ENCODE measurements around the gene BMPR1A. TPM values are rescaled to one million over a fixed set of nuclear protein-coding genes. Genes with fewer than 3 reads are reported as not detected.

The BMPR1A gene
- total and polyA plus RNA-seq, 9 of the 15 experiments (the other 6 are each of a cell fraction or from before 2014, with no cell fraction given) = 1.6 to 17.5 (median 9.1) TPM

DNA sequence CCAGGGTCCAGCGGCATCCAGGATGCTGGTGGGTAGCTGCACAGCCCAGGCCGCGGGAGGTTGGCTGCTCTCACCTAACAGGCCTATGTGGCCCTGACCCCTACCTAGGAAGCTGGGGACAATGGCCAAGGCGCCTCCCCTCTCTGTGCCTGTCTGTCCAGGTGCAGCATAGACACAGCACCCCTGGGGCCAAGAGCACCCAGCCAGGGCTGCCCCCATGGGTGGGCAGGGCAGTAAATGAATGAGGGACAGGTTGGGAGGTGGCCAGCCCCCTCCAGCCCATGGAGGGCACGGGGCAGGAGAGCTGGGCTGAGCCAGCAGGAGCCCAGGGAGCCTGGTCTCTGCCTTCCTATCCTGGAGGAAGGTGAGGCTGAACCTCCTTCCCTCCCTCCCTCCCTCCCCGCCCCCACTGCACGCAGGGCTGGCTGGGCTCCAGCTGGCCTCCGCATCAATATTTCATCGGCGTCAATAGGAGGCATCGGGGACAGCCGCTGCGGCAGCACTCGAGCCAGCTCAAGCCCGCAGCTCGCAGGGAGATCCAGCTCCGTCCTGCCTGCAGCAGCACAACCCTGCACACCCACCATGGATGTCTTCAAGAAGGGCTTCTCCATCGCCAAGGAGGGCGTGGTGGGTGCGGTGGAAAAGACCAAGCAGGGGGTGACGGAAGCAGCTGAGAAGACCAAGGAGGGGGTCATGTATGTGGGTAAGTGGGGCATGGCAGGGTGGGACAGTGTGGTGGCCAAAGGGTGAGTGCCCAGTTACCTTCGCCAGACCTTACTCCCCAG is 201.9 kb downstream of the BMPR1A start, which contains the start of gene SNCG:
SNCG (plus strand) TSS at position 484 of the 785 bp plus-strand sequence; CDS start at position 583, 99 bp downstream.
- H3K36me3 ChIP-seq (ENCODE audit: control insufficient read depth, insufficient read depth, low read length) = peaks cover 4% of the 10 kb centered on the region; the same call in 2 of the 3 replicates
- peak; percentile 18 for ATAC-seq
- TF ChIP-seq ZFX (CRISPR knock-in tag; IDR thresholded peaks at IDR 0.05) (peak; percentile 8; the same call in 1 of the 2 replicates), ZEB2 (IDR thresholded peaks at IDR 0.05) (no peak), ZNF79 (CRISPR knock-in tag; IDR thresholded peaks at IDR 0.05; ENCODE audit: low read depth) (no peak), SRSF3 (IDR thresholded peaks at IDR 0.05; ENCODE audit: insufficient read depth, low read length) (no peak), SIX5 (IDR thresholded peaks at IDR 0.05; ENCODE audit: borderline replicate concordance in 1 of 2, insufficient read depth in 1 of 2, low read depth in 1 of 2, low read length in 2 of 2) (no peak), ZNF239 (CRISPR knock-in tag; IDR thresholded peaks at IDR 0.05) (no peak), NFIC (IDR thresholded peaks at IDR 0.05) (peak; percentile 87)
- TF ChIP-seq, protein P1, sequence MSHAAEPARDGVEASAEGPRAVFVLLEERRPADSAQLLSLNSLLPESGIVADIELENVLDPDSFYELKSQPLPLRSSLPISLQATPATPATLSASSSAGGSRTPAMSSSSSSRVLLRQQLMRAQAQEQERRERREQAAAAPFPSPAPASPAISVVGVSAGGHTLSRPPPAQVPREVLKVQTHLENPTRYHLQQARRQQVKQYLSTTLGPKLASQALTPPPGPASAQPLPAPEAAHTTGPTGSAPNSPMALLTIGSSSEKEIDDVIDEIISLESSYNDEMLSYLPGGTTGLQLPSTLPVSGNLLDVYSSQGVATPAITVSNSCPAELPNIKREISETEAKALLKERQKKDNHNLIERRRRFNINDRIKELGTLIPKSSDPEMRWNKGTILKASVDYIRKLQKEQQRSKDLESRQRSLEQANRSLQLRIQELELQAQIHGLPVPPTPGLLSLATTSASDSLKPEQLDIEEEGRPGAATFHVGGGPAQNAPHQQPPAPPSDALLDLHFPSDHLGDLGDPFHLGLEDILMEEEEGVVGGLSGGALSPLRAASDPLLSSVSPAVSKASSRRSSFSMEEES (CRISPR knock-in tag; IDR thresholded peaks at IDR 0.05) = no peak
- TF ChIP-seq, protein P2, sequence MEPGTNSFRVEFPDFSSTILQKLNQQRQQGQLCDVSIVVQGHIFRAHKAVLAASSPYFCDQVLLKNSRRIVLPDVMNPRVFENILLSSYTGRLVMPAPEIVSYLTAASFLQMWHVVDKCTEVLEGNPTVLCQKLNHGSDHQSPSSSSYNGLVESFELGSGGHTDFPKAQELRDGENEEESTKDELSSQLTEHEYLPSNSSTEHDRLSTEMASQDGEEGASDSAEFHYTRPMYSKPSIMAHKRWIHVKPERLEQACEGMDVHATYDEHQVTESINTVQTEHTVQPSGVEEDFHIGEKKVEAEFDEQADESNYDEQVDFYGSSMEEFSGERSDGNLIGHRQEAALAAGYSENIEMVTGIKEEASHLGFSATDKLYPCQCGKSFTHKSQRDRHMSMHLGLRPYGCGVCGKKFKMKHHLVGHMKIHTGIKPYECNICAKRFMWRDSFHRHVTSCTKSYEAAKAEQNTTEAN (CRISPR knock-in tag; IDR thresholded peaks at IDR 0.05) = no peak
- TF ChIP-seq, protein P3, sequence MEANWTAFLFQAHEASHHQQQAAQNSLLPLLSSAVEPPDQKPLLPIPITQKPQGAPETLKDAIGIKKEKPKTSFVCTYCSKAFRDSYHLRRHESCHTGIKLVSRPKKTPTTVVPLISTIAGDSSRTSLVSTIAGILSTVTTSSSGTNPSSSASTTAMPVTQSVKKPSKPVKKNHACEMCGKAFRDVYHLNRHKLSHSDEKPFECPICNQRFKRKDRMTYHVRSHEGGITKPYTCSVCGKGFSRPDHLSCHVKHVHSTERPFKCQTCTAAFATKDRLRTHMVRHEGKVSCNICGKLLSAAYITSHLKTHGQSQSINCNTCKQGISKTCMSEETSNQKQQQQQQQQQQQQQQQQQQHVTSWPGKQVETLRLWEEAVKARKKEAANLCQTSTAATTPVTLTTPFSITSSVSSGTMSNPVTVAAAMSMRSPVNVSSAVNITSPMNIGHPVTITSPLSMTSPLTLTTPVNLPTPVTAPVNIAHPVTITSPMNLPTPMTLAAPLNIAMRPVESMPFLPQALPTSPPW (CRISPR knock-in tag; IDR thresholded peaks at IDR 0.05) = peak; percentile 8; the same call in 1 of the 2 replicates

More for the DNA sequence above, 201.9 kb downstream of the BMPR1A start, which contains the start of gene SNCG:
- H2AFZ ChIP-seq (ENCODE audit: low read depth, low read length) = peak within 1 kb of the TSS; percentile 83
- no peaks in the 10 kb centered on the region for H4K20me1 ChIP-seq (replicated peaks; ENCODE audit: control insufficient read depth, insufficient read depth, low read length)
- H3K4me3 ChIP-seq = peak within 1 kb of the TSS; percentile 49
- in situ Hi-C loops (cut with MboI) = no loop called here
- H3K9me1 ChIP-seq (ENCODE audit: control insufficient read depth, insufficient read depth, low read length) = no peaks in the 10 kb centered on the region
- ChIA-PET CTCF (ENCODE audit: low intra/inter-chr PET ratio) (interaction anchor here (4.5 kb wide), 1 partner anchor 19 kb away, joined by 28 read pairs; no protein-coding TSS in a partner anchor), POLR2A (no interaction called here)
- FAIRE-seq (peak; percentile 44), DNase-seq (ENCODE audit: extremely low read depth in 1 of 4, low spot score in 3 of 4) (peak; percentile 54 to 83 (median 57))
- peaks cover 68 to 89% of the 10 kb centered on the region in 2 experiments for H3K4me1 ChIP-seq (replicated peaks in 1 of 2; ENCODE audit: control insufficient read depth in 2 of 2, insufficient read depth in 2 of 2, low read length in 2 of 2)
- H3K27me3 ChIP-seq (ENCODE audit: control insufficient read depth in 2 of 2, insufficient read depth in 2 of 2, low read length in 2 of 2) = no peaks in the 10 kb centered on the region
- intact Hi-C loops (cut with micrococcal nuclease) = no loop called here
- H3K4me2 ChIP-seq (ENCODE audit: insufficient read depth, low read length) = peak within 1 kb of the TSS; percentile 83
- peaks cover 17% of the 10 kb centered on the region; the same call in 2 of the 3 replicates for H3K79me2 ChIP-seq (ENCODE audit: control insufficient read depth, insufficient read depth, low read length)
- no TSS peak for BruUV-seq (replicated peaks)
- H3K9ac ChIP-seq (ENCODE audit: insufficient read depth in 1 of 2, low read depth in 2 of 2, low read length in 2 of 2) = peak within 1 kb of the TSS; percentile 79 to 90
- 0 out of 2 replicates have a peak, but pooled peaks cover 3% of the 10 kb centered on the region for H3K9me3 ChIP-seq (replicated peaks; ENCODE audit: control insufficient read depth, insufficient read depth, low read depth, low read length)
- WGBS (ENCODE audit: insufficient coverage, low coverage, missing lambda C conversion rate) = 9% methylated on average over 8 of the region's 22 CpGs
- H3K27ac ChIP-seq (ENCODE audit: extremely low read depth, low read depth, low read length) = peak within 1 kb of the TSS; percentile 91

All from K562 (cell line).